Gastrocnemius medialis (tissue), 4 donors: ENCODE results near the gene GALNT18.

ENCODE experiments used
- POLR2A ChIP-seq, 2 donors: fragments of 450-650 bp; IDR thresholded peaks; one replicate each; pipeline ENCODE4 v1.6.1; 2017; ENCODE audit warnings: antibody characterized with exemption in 2 of 2, mild to moderate bottlenecking in 2 of 2, moderate library complexity in 2 of 2
- TF ChIP-seq, protein P1 (sequence below), 5 experiments: fragments of 450-650 bp in 3 of 5; fragments of 200-600 bp in 2 of 5; sonication (generic) in 2 of 5; IDR thresholded peaks in 4 of 5; conservative IDR thresholded peaks in 1 of 5; 1 replicate in 4 of 5; 2 replicates in 1 of 5; pipeline ENCODE4 v1.5.1; 2016 to 2019; ENCODE audit warnings: antibody characterized with exemption in 5 of 5, mild to moderate bottlenecking in 3 of 5, moderate library complexity in 3 of 5

DNA sequence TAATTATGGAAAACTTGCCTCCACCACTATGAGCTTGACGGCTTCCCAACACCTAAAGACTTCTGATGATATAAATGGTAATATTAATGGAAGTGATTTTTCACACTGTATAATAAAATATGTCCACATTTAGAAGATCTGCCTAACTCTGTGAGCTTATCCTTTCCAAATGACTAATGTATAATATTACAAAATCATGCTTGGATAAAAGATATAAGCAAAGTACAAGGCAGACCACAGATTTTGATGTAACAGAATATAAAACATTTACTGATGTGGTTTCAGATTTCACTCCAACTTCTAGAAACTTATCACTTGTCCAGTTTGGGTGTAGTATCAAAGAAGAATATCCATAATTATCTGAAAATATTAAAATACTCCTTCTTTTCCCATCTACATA is 36.9 kb downstream of the GALNT18 start:
- TF ChIP-seq, protein P1, sequence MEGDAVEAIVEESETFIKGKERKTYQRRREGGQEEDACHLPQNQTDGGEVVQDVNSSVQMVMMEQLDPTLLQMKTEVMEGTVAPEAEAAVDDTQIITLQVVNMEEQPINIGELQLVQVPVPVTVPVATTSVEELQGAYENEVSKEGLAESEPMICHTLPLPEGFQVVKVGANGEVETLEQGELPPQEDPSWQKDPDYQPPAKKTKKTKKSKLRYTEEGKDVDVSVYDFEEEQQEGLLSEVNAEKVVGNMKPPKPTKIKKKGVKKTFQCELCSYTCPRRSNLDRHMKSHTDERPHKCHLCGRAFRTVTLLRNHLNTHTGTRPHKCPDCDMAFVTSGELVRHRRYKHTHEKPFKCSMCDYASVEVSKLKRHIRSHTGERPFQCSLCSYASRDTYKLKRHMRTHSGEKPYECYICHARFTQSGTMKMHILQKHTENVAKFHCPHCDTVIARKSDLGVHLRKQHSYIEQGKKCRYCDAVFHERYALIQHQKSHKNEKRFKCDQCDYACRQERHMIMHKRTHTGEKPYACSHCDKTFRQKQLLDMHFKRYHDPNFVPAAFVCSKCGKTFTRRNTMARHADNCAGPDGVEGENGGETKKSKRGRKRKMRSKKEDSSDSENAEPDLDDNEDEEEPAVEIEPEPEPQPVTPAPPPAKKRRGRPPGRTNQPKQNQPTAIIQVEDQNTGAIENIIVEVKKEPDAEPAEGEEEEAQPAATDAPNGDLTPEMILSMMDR (IDR thresholded peaks at IDR 0.05 in 4 of 5, conservative IDR thresholded peaks at IDR 0.05 in 1 of 5), result no peak
- TF ChIP-seq POLR2A (IDR thresholded peaks at IDR 0.05), result no peak
